ENCODE data around the gene TBC1D9. TPM values are rescaled to one million over a fixed set of nuclear protein-coding genes. Genes with fewer than 3 reads are reported as not detected.

The TBC1D9 gene
- polyA plus RNA-seq, 1 of the 3 experiments (the other 2 are of a cell fraction) = 13.5 TPM

DNA sequence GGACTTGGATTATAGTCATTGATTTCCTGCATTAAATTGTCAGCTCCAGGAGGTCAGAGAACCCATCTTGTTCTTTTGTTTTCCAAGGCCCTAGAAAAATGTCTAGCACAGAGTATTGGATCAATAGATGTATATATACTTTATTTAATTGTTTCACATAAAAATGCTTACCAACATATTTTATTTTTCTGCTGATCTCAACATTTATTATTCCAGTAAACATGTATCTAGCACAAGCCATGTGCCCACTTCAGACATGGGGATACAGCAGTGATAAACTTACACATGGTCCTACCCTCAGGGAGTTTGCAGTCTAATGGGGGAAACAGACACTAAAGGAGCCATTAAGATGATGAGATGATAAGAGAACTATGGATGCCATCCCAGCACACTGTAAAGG lies 49.1 kb upstream of the TBC1D9 start:
- no peak for DNase-seq
- Histone ChIP-seq H3K4me1 (ENCODE audit: control insufficient read depth in 1 of 2, insufficient read depth in 2 of 2, low read depth in 1 of 2, low read length in 1 of 2) (no peaks in the 10 kb centered on the region), H2AFZ (ENCODE audit: low read depth) (no peak overlapping the region), H3K27me3 (ENCODE audit: insufficient read depth) (peaks cover 4% of the 10 kb centered on the region; the same call in 1 of the 2 replicates), H3K79me2 (ENCODE audit: insufficient read depth) (no peaks in the 10 kb centered on the region), H4K20me1 (ENCODE audit: insufficient read depth) (no peaks in the 10 kb centered on the region), H3F3A (replicated peaks; ENCODE audit: insufficient read depth) (no peaks in the 10 kb centered on the region), H3K9me3 (no peaks in the 10 kb centered on the region), H3K9ac (no peak overlapping the region), H3K4me3 (ENCODE audit: low read depth in 2 of 2, low read length in 1 of 2) (no peak overlapping the region), H3K4me2 (no peak overlapping the region), H3K36me3 (replicated peaks in 1 of 2; ENCODE audit: control insufficient read depth in 1 of 2, insufficient read depth in 2 of 2, low read length in 1 of 2) (no peaks in the 10 kb centered on the region), H3K9me2 (no peaks in the 10 kb centered on the region), H3K27ac (ENCODE audit: low read depth in 2 of 2, low read length in 1 of 2) (no peak overlapping the region)
- TF ChIP-seq SIN3A (IDR thresholded peaks at IDR 0.05; ENCODE audit: borderline replicate concordance, low read depth, low read length) (no peak), TCF12 (IDR thresholded peaks at IDR 0.05) (no peak), SMC3 (IDR thresholded peaks at IDR 0.05; ENCODE audit: low read depth, low read length) (no peak), TAF1 (IDR thresholded peaks at IDR 0.05; ENCODE audit: borderline replicate concordance, low read depth, low read length) (no peak), RFX5 (IDR thresholded peaks at IDR 0.05; ENCODE audit: low read length) (no peak), FOSL2 (IDR thresholded peaks at IDR 0.05; ENCODE audit: borderline replicate concordance, low read depth) (no peak)
- TF ChIP-seq, protein P1, sequence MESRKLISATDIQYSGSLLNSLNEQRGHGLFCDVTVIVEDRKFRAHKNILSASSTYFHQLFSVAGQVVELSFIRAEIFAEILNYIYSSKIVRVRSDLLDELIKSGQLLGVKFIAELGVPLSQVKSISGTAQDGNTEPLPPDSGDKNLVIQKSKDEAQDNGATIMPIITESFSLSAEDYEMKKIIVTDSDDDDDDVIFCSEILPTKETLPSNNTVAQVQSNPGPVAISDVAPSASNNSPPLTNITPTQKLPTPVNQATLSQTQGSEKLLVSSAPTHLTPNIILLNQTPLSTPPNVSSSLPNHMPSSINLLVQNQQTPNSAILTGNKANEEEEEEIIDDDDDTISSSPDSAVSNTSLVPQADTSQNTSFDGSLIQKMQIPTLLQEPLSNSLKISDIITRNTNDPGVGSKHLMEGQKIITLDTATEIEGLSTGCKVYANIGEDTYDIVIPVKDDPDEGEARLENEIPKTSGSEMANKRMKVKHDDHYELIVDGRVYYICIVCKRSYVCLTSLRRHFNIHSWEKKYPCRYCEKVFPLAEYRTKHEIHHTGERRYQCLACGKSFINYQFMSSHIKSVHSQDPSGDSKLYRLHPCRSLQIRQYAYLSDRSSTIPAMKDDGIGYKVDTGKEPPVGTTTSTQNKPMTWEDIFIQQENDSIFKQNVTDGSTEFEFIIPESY (IDR thresholded peaks at IDR 0.05; ENCODE audit: borderline replicate concordance, low read depth) = no peak
- CTCF ChIA-PET = interaction anchor here (1.2 kb wide), 1 partner anchor 49 kb away, joined by 3 read pairs; the partner anchor contains the start of gene TBC1D9
- POLR2A ChIA-PET = no interaction called here

- Histone ChIP-seq H3K9ac (no peak overlapping the region), H4K20me1 (ENCODE audit: insufficient read depth) (no peaks in the 10 kb centered on the region), H3K79me2 (ENCODE audit: insufficient read depth) (no peaks in the 10 kb centered on the region), H3F3A (replicated peaks; ENCODE audit: insufficient read depth) (no peaks in the 10 kb centered on the region), H3K4me1 (ENCODE audit: control insufficient read depth in 1 of 2, insufficient read depth in 2 of 2, low read depth in 1 of 2, low read length in 1 of 2) (no peaks in the 10 kb centered on the region), H3K27me3 (ENCODE audit: insufficient read depth) (peaks cover 4% of the 10 kb centered on the region; the same call in 1 of the 2 replicates), H2AFZ (ENCODE audit: low read depth) (no peak overlapping the region), H3K36me3 (replicated peaks in 1 of 2; ENCODE audit: control insufficient read depth in 1 of 2, insufficient read depth in 2 of 2, low read length in 1 of 2) (no peaks in the 10 kb centered on the region), H3K4me2 (no peak overlapping the region), H3K4me3 (ENCODE audit: low read depth in 2 of 2, low read length in 1 of 2) (no peak overlapping the region), H3K9me2 (no peaks in the 10 kb centered on the region), H3K27ac (ENCODE audit: low read depth in 2 of 2, low read length in 1 of 2) (no peak overlapping the region), H3K9me3 (no peaks in the 10 kb centered on the region)
- ChIA-PET POLR2A (no interaction called here), CTCF (interaction anchor here (0.8 kb wide), 1 partner anchor 193 kb away, joined by 3 read pairs; no protein-coding TSS in a partner anchor)
- 99% methylated on average over 5 of the region's 5 CpGs for WGBS (ENCODE audit: low lambda C conversion rate)
- no peak for DNase-seq
- TF ChIP-seq USF1 (IDR thresholded peaks at IDR 0.05; ENCODE audit: borderline replicate concordance, low read depth) (no peak), SMC3 (IDR thresholded peaks at IDR 0.05; ENCODE audit: low read depth, low read length) (no peak), RCOR1 (IDR thresholded peaks at IDR 0.05; ENCODE audit: low read length) (no peak), TCF12 (IDR thresholded peaks at IDR 0.05) (no peak), FOSL2 (IDR thresholded peaks at IDR 0.05; ENCODE audit: borderline replicate concordance, low read depth) (no peak), FOXM1 (IDR thresholded peaks at IDR 0.05; ENCODE audit: low read depth) (no peak), RAD21 (IDR thresholded peaks at IDR 0.05; ENCODE audit: low read length) (no peak), CHD2 (IDR thresholded peaks at IDR 0.05; ENCODE audit: low read length, partially characterized antibody) (no peak), TEAD4 (IDR thresholded peaks at IDR 0.05; ENCODE audit: borderline replicate concordance, insufficient read depth) (no peak), POLR2AphosphoS5 (IDR thresholded peaks at IDR 0.05; ENCODE audit: low read depth, low read length) (no peak), MEF2A (IDR thresholded peaks at IDR 0.05; ENCODE audit: borderline replicate concordance, low read depth) (no peak), SIN3A (IDR thresholded peaks at IDR 0.05; ENCODE audit: borderline replicate concordance, low read depth, low read length) (no peak), EP300 (IDR thresholded peaks at IDR 0.05; ENCODE audit: borderline replicate concordance in 1 of 2, low read depth in 1 of 2, low read length in 1 of 2) (no peak), RFX5 (IDR thresholded peaks at IDR 0.05; ENCODE audit: low read length) (no peak), YY1 (IDR thresholded peaks at IDR 0.05; ENCODE audit: low read depth) (no peak), PBX3 (IDR thresholded peaks at IDR 0.05) (no peak)
- TF ChIP-seq, protein P1 (IDR thresholded peaks at IDR 0.05; ENCODE audit: borderline replicate concordance, low read depth) = no peak
Observed at GRCh38 chr4:140802591-140802990, 46.4 kb upstream of the TBC1D9 start.

Data from SK-N-SH (cell line).